Gastrocnemius medialis (tissue), 4 donors: ENCODE data around the gene CHAC2. TPM values are rescaled to one million over a fixed set of nuclear protein-coding genes. Genes with fewer than 3 reads are reported as not detected.

Source experiments
- ATAC-seq, 2 donors: fragments of 150-250 bp; one replicate each; pipeline ENCODE4 v1.9.1; 2016
- DNase-seq, 2 donors: peaks; one replicate each; pipeline ENCODE4 v3.0.0-alpha.2; 2019
- H3K27ac ChIP-seq, 4 donors: fragments of 200-600 bp; sonication (generic); 1 replicate in 1 of 4; 2 replicates in 3 of 4; pipeline ENCODE4 v1.5.1; 2016 to 2018; ENCODE audit warnings: mild to moderate bottlenecking in 2 of 4, moderate library complexity in 1 of 4
- H3K27me3 ChIP-seq, 3 donors: fragments of 200-600 bp; sonication (generic) in 2 of 3; 1 replicate in 1 of 3; 2 replicates in 2 of 3; pipeline versions ENCODE4 v1.5.1 to v1.6.0; 2016 to 2019; ENCODE audit warnings: mild to moderate bottlenecking in 1 of 3, moderate library complexity in 1 of 3
- H3K36me3 ChIP-seq, 2 donors: fragments of 200-600 bp; sonication (generic) in 1 of 2; one replicate each; pipeline ENCODE4 v1.5.1; 2017 to 2018
- H3K4me1 ChIP-seq, 2 donors: fragments of 200-600 bp; sonication (generic) in 1 of 2; one replicate each; pipeline ENCODE4 v1.5.1; 2016 to 2017; ENCODE audit warnings: mild to moderate bottlenecking in 2 of 2
- H3K4me3 ChIP-seq, 4 donors: fragments of 200-600 bp; sonication (generic) in 3 of 4; 1 replicate in 1 of 4; 2 replicates in 3 of 4; pipeline ENCODE4 v1.5.1; 2016 to 2019; ENCODE audit warnings: mild to moderate bottlenecking in 2 of 4
- H3K9me3 ChIP-seq, 3 donors: fragments of 200-600 bp; sonication (generic) in 2 of 3; 1 replicate in 1 of 3; 2 replicates in 2 of 3; pipeline ENCODE4 v1.5.1; 2016 to 2019
- POLR2A ChIP-seq, 2 donors: fragments of 450-650 bp; IDR thresholded peaks; one replicate each; pipeline ENCODE4 v1.6.1; 2017; ENCODE audit warnings: antibody characterized with exemption in 2 of 2, mild to moderate bottlenecking in 2 of 2, moderate library complexity in 2 of 2
- in situ Hi-C, 4 donors: fragments of 200-750 bp; cut with MboI; loops; one replicate each; pipeline versions ENCODE4 v1.15.0 to v1.8.0; 2017; ENCODE audit warnings: low sequenced_read_pairs in 4 of 4
- intact Hi-C: fragments of 100-400 bp; cut with DNase I; formaldehyde crosslinking; loops from one replicate; pipeline ENCODE4 v1.15.1; 2023; ENCODE audit warnings: low total_unique reads
- total RNA-seq, 4 donors: library from RNA; depleted of rRNA; stranded (reverse); fragments of >200 nt; gene quantifications; one replicate each; pipeline versions ENCODE4 v1.1.0 to v1.2.3, GENCODE V29; 2016
- TF ChIP-seq, protein P1 (sequence below), 5 experiments: fragments of 450-650 bp in 3 of 5; fragments of 200-600 bp in 2 of 5; sonication (generic) in 2 of 5; IDR thresholded peaks in 4 of 5; conservative IDR thresholded peaks in 1 of 5; 1 replicate in 4 of 5; 2 replicates in 1 of 5; pipeline ENCODE4 v1.5.1; 2016 to 2019; ENCODE audit warnings: antibody characterized with exemption in 5 of 5, mild to moderate bottlenecking in 3 of 5, moderate library complexity in 3 of 5

Gene CHAC2
- total RNA-seq, 4 donors from 2014 or later: 3.7 to 10.3 (median 6.0) TPM

DNA sequence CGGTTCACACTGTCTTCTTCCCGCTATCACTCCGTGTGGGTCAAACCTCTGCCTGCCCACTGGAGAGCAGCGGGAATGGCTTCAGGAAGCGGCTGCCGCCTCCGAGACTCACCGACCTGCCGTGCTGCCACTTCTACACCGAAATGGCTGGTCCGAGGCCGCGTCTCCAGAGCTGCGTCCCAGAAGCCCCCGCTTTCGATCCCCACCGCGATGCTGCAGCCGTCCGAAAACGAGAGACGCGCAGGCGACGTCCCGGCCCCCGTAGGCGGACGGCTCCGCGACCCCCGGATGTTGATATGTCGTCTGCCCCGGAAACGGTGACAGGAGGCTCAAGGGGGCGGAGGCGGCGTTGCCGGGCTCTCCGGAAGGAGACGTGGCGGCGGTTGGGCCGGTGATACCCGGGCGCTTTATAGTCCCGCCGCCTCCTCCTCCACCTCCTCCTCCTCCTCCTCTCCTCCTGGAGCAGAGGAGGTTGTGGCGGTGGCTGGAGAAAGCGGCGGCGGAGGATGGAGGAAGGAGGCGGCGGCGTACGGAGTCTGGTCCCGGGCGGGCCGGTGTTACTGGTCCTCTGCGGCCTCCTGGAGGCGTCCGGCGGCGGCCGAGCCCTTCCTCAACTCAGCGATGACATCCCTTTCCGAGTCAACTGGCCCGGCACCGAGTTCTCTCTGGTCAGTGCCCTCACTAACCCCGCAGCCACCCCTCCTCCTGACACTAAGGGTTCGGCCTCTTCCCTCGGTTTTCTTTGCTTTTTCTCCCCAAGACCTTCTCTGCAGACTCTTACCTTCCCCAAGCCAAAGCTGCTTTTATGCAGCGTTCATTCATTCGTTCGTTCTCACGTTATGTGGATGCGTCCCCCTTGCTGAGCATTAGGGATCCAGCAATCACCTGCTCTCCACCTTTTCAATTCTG is 19.4 kb downstream of the CHAC2 start, which contains the start of the genes ASB3 and ERLEC1:
TSS of gene ASB3 (minus strand) at position 249 of the 909 bp plus-strand sequence. CDS start 21,381 bp downstream, outside the sequence.
TSS of gene ERLEC1 (plus strand) at position 340 of the 909 bp plus-strand sequence. CDS start at position 507, 167 bp downstream.
- in situ Hi-C loops (no loop called here), intact Hi-C loops (loop anchor here (1.0 to 5.0 kb wide), 2 partner anchors 20 to 185 kb away; partner anchors contain the start of genes CHAC2 and PSME4)
- TF ChIP-seq, protein P1, sequence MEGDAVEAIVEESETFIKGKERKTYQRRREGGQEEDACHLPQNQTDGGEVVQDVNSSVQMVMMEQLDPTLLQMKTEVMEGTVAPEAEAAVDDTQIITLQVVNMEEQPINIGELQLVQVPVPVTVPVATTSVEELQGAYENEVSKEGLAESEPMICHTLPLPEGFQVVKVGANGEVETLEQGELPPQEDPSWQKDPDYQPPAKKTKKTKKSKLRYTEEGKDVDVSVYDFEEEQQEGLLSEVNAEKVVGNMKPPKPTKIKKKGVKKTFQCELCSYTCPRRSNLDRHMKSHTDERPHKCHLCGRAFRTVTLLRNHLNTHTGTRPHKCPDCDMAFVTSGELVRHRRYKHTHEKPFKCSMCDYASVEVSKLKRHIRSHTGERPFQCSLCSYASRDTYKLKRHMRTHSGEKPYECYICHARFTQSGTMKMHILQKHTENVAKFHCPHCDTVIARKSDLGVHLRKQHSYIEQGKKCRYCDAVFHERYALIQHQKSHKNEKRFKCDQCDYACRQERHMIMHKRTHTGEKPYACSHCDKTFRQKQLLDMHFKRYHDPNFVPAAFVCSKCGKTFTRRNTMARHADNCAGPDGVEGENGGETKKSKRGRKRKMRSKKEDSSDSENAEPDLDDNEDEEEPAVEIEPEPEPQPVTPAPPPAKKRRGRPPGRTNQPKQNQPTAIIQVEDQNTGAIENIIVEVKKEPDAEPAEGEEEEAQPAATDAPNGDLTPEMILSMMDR (IDR thresholded peaks at IDR 0.05 in 4 of 5, conservative IDR thresholded peaks at IDR 0.05 in 1 of 5): no peak
- TF ChIP-seq POLR2A (IDR thresholded peaks at IDR 0.05): peak; percentile 62 to 71

DNA sequence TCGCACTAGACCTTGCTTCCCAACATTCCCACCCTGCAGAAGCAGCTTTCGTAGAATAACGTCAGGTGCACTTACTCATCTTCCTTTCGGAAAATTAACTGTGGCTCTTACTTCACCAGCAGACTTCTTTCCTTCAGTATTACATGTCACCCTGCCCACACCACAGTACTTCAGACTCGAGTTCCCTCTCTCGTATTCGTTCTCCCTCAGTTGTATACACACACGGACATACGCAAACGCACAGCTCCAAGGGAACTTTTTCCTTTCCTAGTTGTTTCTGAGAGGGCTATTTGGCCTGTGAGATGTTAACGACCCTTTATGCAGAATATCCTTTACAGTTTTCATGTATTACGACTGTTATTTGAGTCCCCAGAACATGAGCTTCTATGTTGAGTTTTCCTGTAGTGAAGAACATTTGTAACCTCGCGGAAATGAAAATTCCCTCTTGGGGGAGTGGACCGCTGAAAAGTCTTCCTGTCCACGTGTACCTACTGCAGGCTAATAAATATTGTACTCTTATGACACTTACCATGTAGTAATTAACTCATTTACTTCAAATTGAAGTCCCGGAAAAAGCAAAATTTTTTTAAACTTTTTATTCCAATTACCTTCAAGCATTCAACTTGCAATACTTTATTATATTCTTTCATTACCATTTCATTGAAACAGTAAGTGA is 20.1 kb downstream of the CHAC2 start:
- DNase-seq: no peak
- H3K36me3 ChIP-seq: no peaks in the 10 kb centered on the region
- peak overlapping the region; percentile 83 to 91 (median 85) for H3K27ac ChIP-seq
- in situ Hi-C loops (no loop called here), intact Hi-C loops (loop anchor here (5.0 kb wide), 1 partner anchor 185 kb away; the partner anchor contains the start of gene PSME4)
- peak overlapping the region; percentile 90 to 97 (median 92) for H3K4me3 ChIP-seq
- ATAC-seq: peak; percentile 14 to 32
- peaks cover 31 to 40% of the 10 kb centered on the region in 2 donors for H3K4me1 ChIP-seq
- H3K27me3 ChIP-seq: no peaks in the 10 kb centered on the region
- H3K9me3 ChIP-seq: no peaks in the 10 kb centered on the region
- TF ChIP-seq, protein P1 (IDR thresholded peaks at IDR 0.05 in 4 of 5, conservative IDR thresholded peaks at IDR 0.05 in 1 of 5): no peak
- no peak for TF ChIP-seq POLR2A (IDR thresholded peaks at IDR 0.05)

More for the DNA sequence above, 19.4 kb downstream of the CHAC2 start, which contains the start of the genes ASB3 and ERLEC1:
- no peaks in the 10 kb centered on the region for H3K36me3 ChIP-seq
- peak; percentile 84 for DNase-seq
- H3K27me3 ChIP-seq: no peaks in the 10 kb centered on the region
- peak; percentile 88 to 95 for ATAC-seq
- no peaks in the 10 kb centered on the region for H3K9me3 ChIP-seq
- H3K4me3 ChIP-seq: peak within 1 kb of the TSS; percentile 90 to 97 (median 92)
- peak within 1 kb of the TSS; percentile 83 to 91 (median 85) for H3K27ac ChIP-seq
- H3K4me1 ChIP-seq: peaks cover 31 to 40% of the 10 kb centered on the region in 2 donors

DNA sequence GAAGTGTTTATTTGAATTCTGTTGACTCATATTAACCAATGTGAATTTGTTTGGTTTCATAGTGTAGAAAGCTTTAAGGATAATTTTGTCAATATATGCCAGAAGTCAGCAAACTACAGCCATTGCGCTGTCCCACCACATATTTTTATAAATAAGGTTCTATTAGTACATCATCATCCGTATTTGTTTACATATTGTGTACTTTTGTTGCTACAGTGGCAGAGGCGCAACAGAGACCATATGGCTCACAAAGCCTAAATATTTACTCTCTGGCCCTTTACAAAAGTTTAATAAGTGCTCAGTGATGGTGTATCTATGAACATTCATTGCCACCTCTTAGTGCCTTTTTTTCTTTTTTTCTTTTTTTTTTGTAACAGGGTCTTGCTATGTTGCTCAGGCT is 25.7 kb downstream of the CHAC2 start:
- Histone ChIP-seq H3K36me3 (peaks cover 0 to 37% of the 10 kb centered on the region in 2 donors), H3K9me3 (no peaks in the 10 kb centered on the region), H3K27me3 (no peaks in the 10 kb centered on the region), H3K4me3 (no peak overlapping the region), H3K4me1 (peaks cover 5 to 7% of the 10 kb centered on the region in 2 donors), H3K27ac (no peak overlapping the region)
- intact Hi-C loops: no loop called here
- in situ Hi-C loops: no loop called here
- TF ChIP-seq, protein P1 (IDR thresholded peaks at IDR 0.05 in 4 of 5, conservative IDR thresholded peaks at IDR 0.05 in 1 of 5): no peak
- TF ChIP-seq POLR2A (IDR thresholded peaks at IDR 0.05): no peak
- no peak for DNase-seq
- ATAC-seq: no peak

DNA sequence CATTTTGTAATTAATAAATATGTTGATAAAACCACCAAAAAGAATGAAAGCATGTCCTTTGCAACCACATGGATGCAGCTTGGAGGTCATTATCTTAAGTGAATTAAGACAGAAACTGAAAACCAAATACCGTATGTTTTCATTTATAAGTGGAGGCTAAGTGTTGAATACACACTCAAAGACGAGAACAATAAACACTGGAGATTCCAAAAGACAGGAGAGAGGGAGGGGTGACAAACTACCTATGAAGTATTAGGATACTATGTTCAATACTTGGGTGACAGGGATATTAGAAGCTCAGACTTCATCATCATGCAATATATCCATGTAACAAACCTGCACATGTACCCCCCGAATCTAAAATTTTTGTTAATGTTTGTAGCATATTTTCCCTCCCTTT is 26.2 kb downstream of the CHAC2 start:
- Histone ChIP-seq H3K9me3 (no peaks in the 10 kb centered on the region), H3K4me3 (no peak overlapping the region), H3K27ac (no peak overlapping the region), H3K27me3 (no peaks in the 10 kb centered on the region), H3K4me1 (peaks cover 0 to 2% of the 10 kb centered on the region in 2 donors), H3K36me3 (peaks cover 0 to 43% of the 10 kb centered on the region in 2 donors)
- no peak for DNase-seq
- no peak for TF ChIP-seq POLR2A (IDR thresholded peaks at IDR 0.05)
- TF ChIP-seq, protein P1 (IDR thresholded peaks at IDR 0.05 in 4 of 5, conservative IDR thresholded peaks at IDR 0.05 in 1 of 5): no peak
- in situ Hi-C loops: no loop called here
- no peak for ATAC-seq
- intact Hi-C loops: no loop called here
